Measurements from ENCODE around the gene TEX22. TPM values are rescaled to one million over a fixed set of nuclear protein-coding genes. Genes with fewer than 3 reads are reported as not detected.

TEX22 gene
- total and polyA plus RNA-seq, 4 donors, result 0.02 to 0.14 (median 0.08) TPM; not detected in 1

GRCh38 chr14:105374389-105374788, 23.9 kb upstream of the TEX22 start:
- peaks cover 0 to 2% (median 0%) of the 10 kb centered on the region in 4 donors for H3K36me3 ChIP-seq (ENCODE audit: control insufficient read depth in 4 of 4, insufficient read depth in 3 of 4, low read depth in 1 of 4, low read length in 3 of 4)
- no peak for TF ChIP-seq CTCF (IDR thresholded peaks at IDR 0.05; ENCODE audit: low read depth, low read length, missing input control)
- TF ChIP-seq EGR1 (IDR thresholded peaks at IDR 0.05; ENCODE audit: low read depth in 2 of 2), result no peak
- TF ChIP-seq SP1 (IDR thresholded peaks at IDR 0.05), result no peak
- TF ChIP-seq ATF3 (IDR thresholded peaks at IDR 0.05), result no peak
- TF ChIP-seq FOXA2 (IDR thresholded peaks at IDR 0.05), result no peak
- TF ChIP-seq ZBTB33 (IDR thresholded peaks at IDR 0.05), result no peak
- no peak for TF ChIP-seq JUND (IDR thresholded peaks at IDR 0.05)
- TF ChIP-seq RAD21 (IDR thresholded peaks at IDR 0.05), result no peak
- TF ChIP-seq HNF4G (IDR thresholded peaks at IDR 0.05), result no peak
- TF ChIP-seq HNF4A (conservative IDR thresholded peaks at IDR 0.05), result no peak
- TF ChIP-seq MAX (IDR thresholded peaks at IDR 0.05), result no peak
- no peak for TF ChIP-seq NR2F2 (IDR thresholded peaks at IDR 0.05)
- no peak for TF ChIP-seq FOXA1 (IDR thresholded peaks at IDR 0.05)
- TF ChIP-seq GABPA (IDR thresholded peaks at IDR 0.05 in 1 of 2, conservative IDR thresholded peaks at IDR 0.05 in 1 of 2), result no peak
- TF ChIP-seq YY1 (IDR thresholded peaks at IDR 0.05), result no peak
- TF ChIP-seq REST (IDR thresholded peaks at IDR 0.05), result no peak
- H3K4me3 ChIP-seq (ENCODE audit: low read depth in 1 of 3, low read length in 3 of 3), result no peak overlapping the region
- H3K9me3 ChIP-seq (ENCODE audit: control insufficient read depth in 4 of 4, low read length in 3 of 4), result no peaks in the 10 kb centered on the region
- WGBS, result 91% methylated on average over 11 of the region's 11 CpGs
- no peak for DNase-seq (ENCODE audit: low spot score)
- no peak overlapping the region for H3K9ac ChIP-seq (ENCODE audit: low read depth in 1 of 2, low read length in 2 of 2)
- H3K4me1 ChIP-seq (ENCODE audit: control insufficient read depth in 4 of 4, insufficient read depth in 4 of 4, low read length in 3 of 4), result no peaks in the 10 kb centered on the region
- H3K27ac ChIP-seq (ENCODE audit: low read depth in 1 of 2, low read length in 2 of 2), result no peak overlapping the region
- H3K27me3 ChIP-seq (ENCODE audit: control insufficient read depth in 4 of 4, insufficient read depth in 4 of 4, low read length in 3 of 4), result no peaks in the 10 kb centered on the region

GRCh38 chr14:105375635-105376057, 22.7 kb upstream of the TEX22 start:
- no peak for DNase-seq (ENCODE audit: low spot score)
- 71% methylated on average over 4 of the region's 4 CpGs for WGBS
- H3K36me3 ChIP-seq (ENCODE audit: control insufficient read depth in 4 of 4, insufficient read depth in 3 of 4, low read depth in 1 of 4, low read length in 3 of 4), result no peaks in the 10 kb centered on the region
- no peak overlapping the region for H3K27ac ChIP-seq (ENCODE audit: low read depth in 1 of 2, low read length in 2 of 2)
- no peaks in the 10 kb centered on the region for H3K27me3 ChIP-seq (ENCODE audit: control insufficient read depth in 4 of 4, insufficient read depth in 4 of 4, low read length in 3 of 4)
- H3K4me3 ChIP-seq (ENCODE audit: low read depth in 1 of 3, low read length in 3 of 3), result no peak overlapping the region
- H3K4me1 ChIP-seq (ENCODE audit: control insufficient read depth in 4 of 4, insufficient read depth in 4 of 4, low read length in 3 of 4), result no peaks in the 10 kb centered on the region
- H3K9ac ChIP-seq (ENCODE audit: low read depth in 1 of 2, low read length in 2 of 2), result no peak overlapping the region
- H3K9me3 ChIP-seq (ENCODE audit: control insufficient read depth in 4 of 4, low read length in 3 of 4), result no peaks in the 10 kb centered on the region
- TF ChIP-seq FOXA2 (IDR thresholded peaks at IDR 0.05) (no peak), RXRA (IDR thresholded peaks at IDR 0.05) (no peak), REST (IDR thresholded peaks at IDR 0.05) (no peak), FOXA1 (IDR thresholded peaks at IDR 0.05) (no peak), TAF1 (conservative IDR thresholded peaks at IDR 0.05) (no peak), ZBTB33 (IDR thresholded peaks at IDR 0.05) (no peak), JUND (IDR thresholded peaks at IDR 0.05) (no peak), NR2F2 (IDR thresholded peaks at IDR 0.05) (no peak), EGR1 (IDR thresholded peaks at IDR 0.05; ENCODE audit: low read depth in 2 of 2) (no peak), RAD21 (IDR thresholded peaks at IDR 0.05) (no peak), HNF4A (conservative IDR thresholded peaks at IDR 0.05) (no peak)

All from liver (tissue), 9 donors.